Colonic mucosa (tissue), 4 donors: ENCODE data around the gene ASTN2. TPM values are rescaled to one million over a fixed set of nuclear protein-coding genes. Genes with fewer than 3 reads are reported as not detected.

ENCODE experiments used
- DNase-seq: peaks from one replicate; pipeline ENCODE4 v3.0.0-alpha.2; 2020
- H3K27ac ChIP-seq: fragments of 200-600 bp; one replicate; pipeline ENCODE4 v1.8.0; 2021
- H3K27me3 ChIP-seq: fragments of 200-600 bp; one replicate; pipeline ENCODE4 v1.8.0; 2021
- H3K36me3 ChIP-seq: fragments of 200-600 bp; one replicate; pipeline ENCODE4 v1.8.0; 2021
- H3K4me1 ChIP-seq: fragments of 200-600 bp; one replicate; pipeline ENCODE4 v1.8.0; 2021; ENCODE audit warnings: mild to moderate bottlenecking
- H3K4me3 ChIP-seq: fragments of 200-600 bp; one replicate; pipeline ENCODE4 v1.8.0; 2021
- H3K9ac ChIP-seq, 2 donors: one replicate each; pipeline ENCODE4 v1.7.0; 2013; ENCODE audit warnings: control low read depth in 2 of 2, low read depth in 2 of 2, low read length in 2 of 2
- H3K9me3 ChIP-seq: fragments of 200-600 bp; one replicate; pipeline ENCODE4 v1.8.0; 2021
- CTCF ChIP-seq: fragments of 200-600 bp; IDR thresholded peaks from one replicate; pipeline ENCODE4 v1.8.0; 2022; ENCODE audit warnings: antibody characterized with exemption, mild to moderate bottlenecking
- intact Hi-C: fragments of 100-400 bp; cut with DNase I; formaldehyde crosslinking; loops from one replicate; pipeline ENCODE4 v1.14.1; 2022
- total RNA-seq, 2 donors: library from RNA; stranded (reverse); fragmentation: NEBNext Ultra II Directional in 1 of 2; extraction: Animal tissue kit (Norgen Biotek cat#: 25700) in 1 of 2; gene quantifications; one replicate each; pipeline ENCODE4 v1.2.1, GENCODE V29; 2021
- donor health status: healthy.
- donor health status: DM: no; HTN: no; CAD: no.
- donor health status: DM: no; HTN: no; CAD: no.

The ASTN2 gene
- total RNA-seq, 2 donors from 2014 or later: 2.5 to 6.1 TPM

- H3K27me3 ChIP-seq: no peaks in the 10 kb centered on the region
- no peak for DNase-seq
- H3K9ac ChIP-seq: no peak overlapping the region
- no peaks in the 10 kb centered on the region for H3K36me3 ChIP-seq
- TF ChIP-seq CTCF: no peak
- H3K4me3 ChIP-seq: no peak overlapping the region
- no peak overlapping the region for H3K27ac ChIP-seq
- intact Hi-C loops: no loop called here
- no peaks in the 10 kb centered on the region for H3K4me1 ChIP-seq
- no peaks in the 10 kb centered on the region for H3K9me3 ChIP-seq
Observed at GRCh38 chr9:116587919-116588318, 826.9 kb downstream of the ASTN2 start.

GRCh38 chr9:116585896-116586295 lies 829.0 kb downstream of the ASTN2 start:
- intact Hi-C loops: no loop called here
- Histone ChIP-seq H3K4me3 (no peak overlapping the region), H3K9me3 (no peaks in the 10 kb centered on the region), H3K27ac (no peak overlapping the region), H3K4me1 (no peaks in the 10 kb centered on the region), H3K36me3 (no peaks in the 10 kb centered on the region), H3K27me3 (no peaks in the 10 kb centered on the region), H3K9ac (no peak overlapping the region)
- no peak for DNase-seq
- TF ChIP-seq CTCF: no peak

GRCh38 chr9:116585204-116585603 lies 829.7 kb downstream of the ASTN2 start:
- no peaks in the 10 kb centered on the region for H3K36me3 ChIP-seq
- TF ChIP-seq CTCF: no peak
- no peaks in the 10 kb centered on the region for H3K27me3 ChIP-seq
- no peak overlapping the region for H3K27ac ChIP-seq
- H3K9me3 ChIP-seq: no peaks in the 10 kb centered on the region
- intact Hi-C loops: no loop called here
- DNase-seq: no peak
- H3K4me3 ChIP-seq: no peak overlapping the region
- H3K4me1 ChIP-seq: no peaks in the 10 kb centered on the region
- H3K9ac ChIP-seq: no peak overlapping the region

GRCh38 chr9:116580853-116581252 lies 834.0 kb downstream of the ASTN2 start:
- H3K9ac ChIP-seq: no peak overlapping the region
- intact Hi-C loops: no loop called here
- no peak overlapping the region for H3K27ac ChIP-seq
- no peak for DNase-seq
- no peak for TF ChIP-seq CTCF
- H3K4me3 ChIP-seq: no peak overlapping the region
- no peaks in the 10 kb centered on the region for H3K4me1 ChIP-seq
- no peaks in the 10 kb centered on the region for H3K27me3 ChIP-seq
- H3K36me3 ChIP-seq: no peaks in the 10 kb centered on the region
- no peaks in the 10 kb centered on the region for H3K9me3 ChIP-seq

- no peak for TF ChIP-seq CTCF
- no peaks in the 10 kb centered on the region for H3K4me1 ChIP-seq
- intact Hi-C loops: loop anchor here (10.0 kb wide), 1 partner anchor 262 kb away; no protein-coding TSS in a partner anchor
- no peak overlapping the region for H3K27ac ChIP-seq
- H3K9ac ChIP-seq: no peak overlapping the region
- no peaks in the 10 kb centered on the region for H3K36me3 ChIP-seq
- no peaks in the 10 kb centered on the region for H3K9me3 ChIP-seq
- no peak for DNase-seq
- H3K27me3 ChIP-seq: no peaks in the 10 kb centered on the region
- H3K4me3 ChIP-seq: no peak overlapping the region
Observed at GRCh38 chr9:116576386-116576785, 838.5 kb downstream of the ASTN2 start.
